HUES64 (cell line): Measurements from ENCODE around the gene UIMC1.

Experiments
- H3K27ac ChIP-seq: 2 replicates; pipeline ENCODE4 v1.7.0; 2013; ENCODE audit warnings: low read depth, low read length, inconsistent platforms
- H3K27me3 ChIP-seq: 2 replicates; pipeline ENCODE4 v1.6.1; 2013; ENCODE audit warnings: mild to moderate bottlenecking, low read length; ENCODE audit not compliant: insufficient read depth
- H3K36me3 ChIP-seq: 2 replicates; pipeline ENCODE4 v1.6.1; 2013; ENCODE audit warnings: mild to moderate bottlenecking, low read length; ENCODE audit not compliant: insufficient read depth
- H3K4me1 ChIP-seq: 2 replicates; pipeline ENCODE4 v1.6.1; 2013; ENCODE audit warnings: mild to moderate bottlenecking, low read length, moderate library complexity; ENCODE audit not compliant: insufficient read depth
- H3K4me3 ChIP-seq: 2 replicates; pipeline ENCODE4 v1.5.1; 2013; ENCODE audit warnings: mild to moderate bottlenecking, low read length, moderate library complexity
- H3K9ac ChIP-seq: 2 replicates; pipeline ENCODE4 v1.6.1; 2013; ENCODE audit warnings: mild to moderate bottlenecking, low read depth, low read length
- H3K9me3 ChIP-seq: 2 replicates; pipeline ENCODE4 v1.6.1; 2013; ENCODE audit warnings: low read depth, low read length; ENCODE audit not compliant: insufficient read depth
- WGBS: fragments of 150-250, 120-280 bp; methylation state at CpG from one replicate; pipeline ENCODE4 v1.1.7; 2013; ENCODE audit warnings: missing lambda C conversion rate; 5-methylcytosine and 5-hydroxymethylcytosine counted together

The UIMC1 gene

DNA sequence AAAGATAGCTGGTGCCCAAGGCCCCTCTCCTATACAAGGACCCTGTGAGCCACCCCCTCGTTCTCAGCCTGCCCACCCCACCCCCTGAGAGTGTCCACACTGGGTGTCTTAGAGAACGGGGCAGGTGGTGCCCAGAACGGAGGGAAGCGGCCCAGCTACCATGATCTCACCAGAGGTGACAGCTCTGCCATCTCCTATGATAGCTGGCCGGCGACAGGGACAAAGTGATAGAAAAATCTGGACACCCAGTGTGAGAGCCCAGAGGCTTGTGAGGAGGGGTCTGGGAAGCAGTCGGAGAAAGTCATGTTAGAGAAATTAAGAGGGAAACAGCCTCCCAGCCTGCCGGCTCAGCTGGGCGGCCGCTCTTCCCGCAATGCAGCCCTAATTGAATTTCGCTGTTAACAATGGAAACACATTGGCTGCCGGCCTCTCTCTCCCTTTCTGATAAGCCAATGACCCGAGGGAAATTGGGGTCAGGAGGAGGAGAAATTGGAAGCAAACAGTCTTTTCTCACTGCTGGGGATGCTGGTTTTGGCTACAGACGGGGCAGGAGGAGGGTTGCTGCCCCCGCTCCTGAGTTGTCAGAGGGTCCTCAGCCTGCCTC is 139.8 kb downstream of the UIMC1 start:
- Histone ChIP-seq H3K36me3 (no peaks in the 10 kb centered on the region), H3K4me3 (no peak overlapping the region), H3K9me3 (no peaks in the 10 kb centered on the region), H3K27me3 (no peaks in the 10 kb centered on the region; the same call in 1 of the 2 replicates), H3K9ac (no peak overlapping the region), H3K4me1 (peaks cover 30% of the 10 kb centered on the region), H3K27ac (no peak overlapping the region)
- WGBS, result 26% methylated on average over 16 of the region's 16 CpGs

DNA sequence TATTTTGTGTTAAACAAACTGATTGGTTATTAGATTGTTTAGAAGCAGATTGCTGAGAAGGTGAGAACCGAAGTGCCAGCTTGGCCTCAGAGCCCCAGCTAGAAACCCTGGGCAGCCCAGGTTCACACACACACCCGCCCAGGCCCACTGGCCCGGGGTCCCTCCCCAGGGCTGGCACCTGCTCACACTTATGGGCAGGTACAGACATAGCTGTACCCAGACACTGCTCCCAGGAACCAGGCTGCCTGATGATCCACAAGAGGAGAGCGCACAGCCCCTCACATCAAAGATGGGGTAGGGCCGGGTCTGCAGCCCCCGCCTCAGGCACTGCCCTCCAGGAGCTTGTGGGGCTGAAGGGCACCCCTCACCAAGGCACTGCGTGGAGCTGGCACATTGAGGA is 140.6 kb downstream of the UIMC1 start:
- no peak overlapping the region for H3K27ac ChIP-seq
- WGBS, result 87% methylated on average over 7 of the region's 7 CpGs
- no peaks in the 10 kb centered on the region for H3K9me3 ChIP-seq
- no peak overlapping the region for H3K4me3 ChIP-seq
- no peaks in the 10 kb centered on the region for H3K36me3 ChIP-seq
- H3K27me3 ChIP-seq, result no peaks in the 10 kb centered on the region; the same call in 1 of the 2 replicates
- H3K4me1 ChIP-seq, result peaks cover 30% of the 10 kb centered on the region
- H3K9ac ChIP-seq, result no peak overlapping the region

DNA sequence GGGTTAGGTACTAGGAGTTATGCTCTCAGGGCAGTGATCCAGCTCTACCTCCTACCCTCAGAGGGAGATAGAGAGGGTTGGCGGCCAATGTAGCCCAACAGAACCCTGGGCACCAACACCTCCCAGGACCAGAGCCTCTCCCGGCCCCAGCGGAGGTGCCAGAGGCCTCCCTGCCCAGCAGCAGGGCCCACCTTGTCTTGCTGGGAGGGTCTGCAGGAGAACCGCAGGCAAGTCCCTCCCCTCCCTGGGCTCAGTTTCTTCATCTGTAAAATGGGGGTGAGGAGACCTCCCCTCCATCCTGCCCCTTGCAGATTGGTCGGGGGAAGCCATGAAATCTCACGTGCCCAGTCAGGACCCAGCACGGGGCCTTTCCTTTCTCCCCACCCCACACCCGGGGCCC is 141.8 kb downstream of the UIMC1 start:
- Histone ChIP-seq H3K9ac (no peak overlapping the region), H3K36me3 (no peaks in the 10 kb centered on the region), H3K27ac (no peak overlapping the region), H3K27me3 (no peaks in the 10 kb centered on the region; the same call in 1 of the 2 replicates), H3K4me3 (no peak overlapping the region), H3K9me3 (no peaks in the 10 kb centered on the region), H3K4me1 (peaks cover 30% of the 10 kb centered on the region)
- WGBS, result 90% methylated on average over 8 of the region's 8 CpGs

DNA sequence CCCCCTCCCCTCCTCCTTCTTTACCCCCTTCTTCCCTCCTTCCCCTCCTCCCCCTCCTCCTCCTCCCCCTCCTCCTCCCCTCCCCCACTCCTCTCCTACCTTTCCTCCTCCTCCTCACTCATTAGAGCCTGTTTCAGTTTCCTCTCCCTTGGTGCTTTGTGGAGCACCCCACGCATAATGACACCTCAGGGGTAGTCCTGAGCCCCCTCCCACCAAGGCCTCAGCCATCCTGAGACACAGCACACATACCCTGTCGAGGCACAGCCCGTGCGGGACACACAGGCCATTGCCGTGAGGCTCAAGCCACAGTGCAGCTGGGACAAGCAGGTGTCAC is 142.8 kb downstream of the UIMC1 start:
- Histone ChIP-seq H3K9me3 (no peaks in the 10 kb centered on the region), H3K9ac (no peak overlapping the region), H3K4me1 (peaks cover 30% of the 10 kb centered on the region), H3K36me3 (no peaks in the 10 kb centered on the region), H3K27me3 (no peaks in the 10 kb centered on the region; the same call in 1 of the 2 replicates), H3K27ac (no peak overlapping the region), H3K4me3 (no peak overlapping the region)
- 45% methylated on average over 5 of the region's 5 CpGs for WGBS

DNA sequence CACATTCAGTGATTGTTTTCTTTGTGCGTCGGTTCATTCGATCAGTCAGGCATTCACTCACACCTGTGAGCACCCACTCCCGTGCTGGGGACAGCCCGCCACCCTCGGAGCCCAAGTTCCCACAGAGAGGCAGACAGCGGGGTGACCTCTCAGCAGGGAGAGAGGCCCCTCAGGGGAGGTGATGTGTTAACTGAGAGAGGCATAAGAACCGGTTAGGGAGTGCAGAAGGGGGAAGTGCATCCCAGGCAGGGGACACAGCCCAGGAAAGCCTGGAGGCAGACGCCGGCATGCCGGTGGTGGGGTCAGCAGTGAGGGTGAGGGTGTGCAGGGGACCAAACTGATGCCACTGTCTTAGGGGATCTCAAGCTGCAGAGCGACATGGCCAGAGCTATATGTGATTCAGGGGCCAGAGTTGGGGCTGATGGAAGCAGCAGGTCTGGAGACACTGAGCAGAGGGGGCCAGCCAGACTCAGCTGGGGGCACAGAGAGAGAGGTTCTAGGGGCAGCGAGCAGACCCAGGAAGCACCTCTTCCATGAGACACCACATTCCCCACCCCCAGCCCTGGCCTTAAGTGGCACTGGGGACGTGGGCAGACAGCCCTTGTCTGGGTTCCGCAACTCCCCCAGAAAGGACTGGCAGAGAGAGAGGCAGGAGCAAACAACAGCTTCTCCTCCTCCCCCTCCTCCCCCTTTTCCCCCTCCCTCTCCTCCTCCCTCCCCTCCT is 143.4 kb downstream of the UIMC1 start:
- peaks cover 30% of the 10 kb centered on the region for H3K4me1 ChIP-seq
- 33% methylated on average over 14 of the region's 15 CpGs for WGBS
- H3K4me3 ChIP-seq, result no peak overlapping the region
- H3K36me3 ChIP-seq, result no peaks in the 10 kb centered on the region
- H3K9ac ChIP-seq, result no peak overlapping the region
- no peak overlapping the region for H3K27ac ChIP-seq
- no peaks in the 10 kb centered on the region for H3K9me3 ChIP-seq
- no peaks in the 10 kb centered on the region; the same call in 1 of the 2 replicates for H3K27me3 ChIP-seq

DNA sequence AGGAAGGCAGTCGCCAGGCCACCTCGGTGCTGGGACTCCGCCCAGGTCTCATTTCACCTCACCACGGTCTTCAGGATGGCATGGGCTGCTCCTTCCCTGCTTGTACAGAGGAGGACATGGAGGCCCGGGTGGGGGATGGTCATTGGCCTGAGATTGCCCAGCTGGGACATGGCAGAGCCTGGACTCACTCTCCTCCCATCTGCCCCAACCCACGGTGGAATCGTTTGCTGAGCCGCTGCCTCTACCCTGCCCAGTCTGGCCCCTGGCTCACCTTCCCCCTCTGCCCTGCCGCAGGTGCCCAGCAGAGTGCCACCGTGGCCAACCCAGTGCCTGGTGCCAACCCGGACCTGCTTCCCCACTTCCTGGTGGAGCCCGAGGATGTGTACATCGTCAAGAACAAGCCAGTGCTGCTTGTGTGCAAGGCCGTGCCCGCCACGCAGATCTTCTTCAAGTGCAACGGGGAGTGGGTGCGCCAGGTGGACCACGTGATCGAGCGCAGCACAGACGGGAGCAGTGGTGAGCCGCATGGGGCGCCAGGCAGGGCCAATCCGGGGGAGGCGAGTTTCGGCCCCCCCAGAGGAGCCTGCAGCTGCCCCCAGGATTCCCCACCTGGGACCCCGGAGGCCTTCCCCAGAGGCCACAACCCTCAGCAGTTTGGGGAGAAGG is 144.1 kb downstream of the UIMC1 start:
- Histone ChIP-seq H3K36me3 (no peaks in the 10 kb centered on the region), H3K27ac (no peak overlapping the region), H3K4me3 (no peak overlapping the region), H3K27me3 (no peaks in the 10 kb centered on the region; the same call in 1 of the 2 replicates), H3K4me1 (peaks cover 29% of the 10 kb centered on the region), H3K9ac (no peak overlapping the region), H3K9me3 (no peaks in the 10 kb centered on the region)
- 77% methylated on average over 28 of the region's 28 CpGs for WGBS

DNA sequence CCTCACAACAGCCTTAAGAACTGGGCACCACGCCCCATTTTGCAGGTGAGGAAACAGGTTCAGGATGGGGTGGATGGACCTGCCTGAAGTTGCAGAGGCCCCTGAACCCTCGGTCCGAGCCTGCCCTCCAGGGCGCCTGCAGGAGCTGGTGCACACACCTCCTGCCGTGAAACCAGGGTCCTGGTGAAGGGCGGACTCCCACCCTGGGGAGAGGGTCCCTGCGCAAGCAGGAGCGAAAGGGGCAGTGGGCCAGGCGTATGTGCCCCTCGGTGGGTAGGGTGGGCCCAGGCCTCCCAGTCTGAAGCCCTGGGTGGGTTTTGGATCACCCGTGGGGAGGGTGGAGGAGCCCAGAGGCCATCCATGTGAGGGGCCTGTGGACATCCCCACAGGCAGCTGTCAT is 145.3 kb downstream of the UIMC1 start:
- no peak overlapping the region for H3K4me3 ChIP-seq
- 93% methylated on average over 11 of the region's 11 CpGs for WGBS
- no peaks in the 10 kb centered on the region for H3K9me3 ChIP-seq
- H3K27ac ChIP-seq, result no peak overlapping the region
- no peaks in the 10 kb centered on the region; the same call in 1 of the 2 replicates for H3K27me3 ChIP-seq
- no peaks in the 10 kb centered on the region for H3K36me3 ChIP-seq
- peaks cover 17% of the 10 kb centered on the region for H3K4me1 ChIP-seq
- H3K9ac ChIP-seq, result no peak overlapping the region

DNA sequence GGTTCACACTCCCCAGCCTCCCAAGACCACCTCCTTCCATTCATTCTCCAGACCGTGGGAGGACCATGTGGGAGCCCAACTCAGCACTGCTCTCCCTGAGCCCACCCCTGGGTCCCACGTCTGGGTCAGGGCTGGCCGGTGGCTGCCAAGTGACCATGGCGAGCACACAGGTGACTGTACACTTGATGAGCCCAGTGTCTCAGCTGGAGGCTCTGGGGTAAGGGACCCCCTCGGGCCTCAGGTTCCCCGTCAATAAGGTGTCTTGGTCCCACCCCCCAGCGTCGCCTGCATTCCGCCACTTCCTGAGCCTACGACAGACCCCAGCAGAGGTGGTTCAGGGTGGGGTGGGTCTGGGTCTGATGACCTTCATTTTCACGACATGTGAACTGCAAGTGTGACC is 146.2 kb downstream of the UIMC1 start:
- Histone ChIP-seq H3K27ac (no peak overlapping the region), H3K9me3 (no peaks in the 10 kb centered on the region), H3K9ac (no peak overlapping the region), H3K4me3 (no peak overlapping the region), H3K4me1 (peaks cover 17% of the 10 kb centered on the region), H3K27me3 (no peaks in the 10 kb centered on the region; the same call in 1 of the 2 replicates), H3K36me3 (no peaks in the 10 kb centered on the region)
- 91% methylated on average over 11 of the region's 11 CpGs for WGBS

DNA sequence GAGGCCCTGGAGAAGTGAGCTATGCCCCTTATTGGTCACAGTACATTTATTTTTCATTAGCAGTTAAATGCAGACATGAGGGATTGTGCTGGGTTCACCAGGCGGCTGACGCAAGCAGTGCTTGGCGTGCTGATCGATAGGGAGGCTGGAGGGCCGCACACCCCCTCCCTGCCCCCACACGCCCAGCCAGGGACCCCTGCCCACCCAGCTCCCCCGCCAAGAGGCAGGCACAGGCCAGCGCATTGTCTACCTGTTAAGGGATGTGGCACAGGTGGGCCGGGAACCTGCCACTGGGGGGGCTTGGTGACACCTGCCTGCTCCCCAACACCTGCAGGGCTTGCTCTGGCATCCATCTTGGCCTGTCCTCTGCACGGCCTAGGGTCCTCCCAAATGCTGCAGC is 146.7 kb downstream of the UIMC1 start:
- WGBS, result 80% methylated on average over 10 of the region's 10 CpGs
- no peak overlapping the region for H3K9ac ChIP-seq

DNA sequence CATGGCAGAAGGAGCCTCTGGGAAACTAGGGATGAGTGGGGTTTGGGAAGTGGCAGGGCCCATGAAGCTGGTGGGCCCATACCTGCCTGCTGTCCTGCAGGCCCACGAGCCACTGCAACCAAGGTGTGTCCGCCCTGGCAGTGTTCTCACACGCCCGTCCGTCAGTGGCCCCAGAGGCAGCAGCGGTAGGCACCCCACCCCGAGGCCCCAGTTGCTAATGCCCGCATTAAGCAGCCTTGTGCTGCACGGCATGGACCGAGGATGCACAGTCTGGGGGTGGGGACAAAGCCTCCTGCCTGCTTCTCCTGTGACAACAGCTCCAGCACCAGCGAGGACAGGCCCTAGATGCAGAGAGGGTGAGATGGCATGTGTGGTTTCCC is 148.7 kb downstream of the UIMC1 start:
- Histone ChIP-seq H3K27me3 (no peaks in the 10 kb centered on the region; the same call in 1 of the 2 replicates), H3K4me3 (no peak overlapping the region), H3K27ac (no peak overlapping the region), H3K36me3 (no peaks in the 10 kb centered on the region), H3K4me1 (peaks cover 6% of the 10 kb centered on the region), H3K9ac (no peak overlapping the region), H3K9me3 (no peaks in the 10 kb centered on the region)
- WGBS, result 89% methylated on average over 11 of the region's 11 CpGs

More for the DNA sequence above, 146.7 kb downstream of the UIMC1 start:
- H3K27ac ChIP-seq, result no peak overlapping the region
- H3K36me3 ChIP-seq, result no peaks in the 10 kb centered on the region
- no peak overlapping the region for H3K4me3 ChIP-seq
- no peaks in the 10 kb centered on the region for H3K9me3 ChIP-seq
- H3K4me1 ChIP-seq, result peaks cover 17% of the 10 kb centered on the region
- H3K27me3 ChIP-seq, result no peaks in the 10 kb centered on the region; the same call in 1 of the 2 replicates

DNA sequence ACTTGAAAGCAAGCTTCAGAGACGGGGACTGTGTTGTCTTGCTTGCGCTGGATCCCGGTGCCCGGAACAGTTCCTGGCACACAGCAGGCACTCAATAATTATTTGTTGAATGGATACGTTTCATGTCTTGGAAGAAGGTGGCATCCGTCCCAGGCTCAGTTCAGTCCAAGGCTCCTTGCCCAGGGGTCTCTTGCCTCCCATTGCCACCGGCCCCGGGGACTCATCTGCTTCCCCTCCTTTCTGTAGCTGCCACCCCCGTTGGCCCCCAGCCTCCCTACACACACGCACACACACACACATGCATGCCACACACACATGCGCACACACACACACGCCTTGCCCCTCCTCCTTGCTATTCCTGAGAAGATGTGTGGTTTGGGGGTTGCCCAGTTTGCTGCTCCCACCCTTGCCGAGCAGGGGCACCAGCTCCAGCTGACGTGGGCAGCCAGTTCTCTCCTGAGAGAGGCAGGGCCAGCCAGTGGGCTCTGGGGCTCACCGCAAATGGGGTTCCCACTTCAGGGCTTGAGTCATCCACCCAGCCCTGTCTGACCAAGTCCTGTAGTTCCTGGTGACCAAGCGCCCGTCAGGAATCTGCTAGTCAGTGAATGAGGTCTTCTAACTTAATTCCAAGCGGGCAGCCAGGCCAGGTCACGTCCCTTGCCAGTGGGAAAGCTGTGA is 149.2 kb downstream of the UIMC1 start:
- H3K4me1 ChIP-seq, result peaks cover under 1% of the 10 kb centered on the region
- H3K27me3 ChIP-seq, result no peaks in the 10 kb centered on the region; the same call in 1 of the 2 replicates
- H3K9me3 ChIP-seq, result no peaks in the 10 kb centered on the region
- no peak overlapping the region for H3K9ac ChIP-seq
- no peak overlapping the region for H3K4me3 ChIP-seq
- H3K36me3 ChIP-seq, result no peaks in the 10 kb centered on the region
- H3K27ac ChIP-seq, result no peak overlapping the region
- 78% methylated on average over 19 of the region's 19 CpGs for WGBS
